ENCODE data around the gene LRP8.

- TF ChIP-seq, protein P1, sequence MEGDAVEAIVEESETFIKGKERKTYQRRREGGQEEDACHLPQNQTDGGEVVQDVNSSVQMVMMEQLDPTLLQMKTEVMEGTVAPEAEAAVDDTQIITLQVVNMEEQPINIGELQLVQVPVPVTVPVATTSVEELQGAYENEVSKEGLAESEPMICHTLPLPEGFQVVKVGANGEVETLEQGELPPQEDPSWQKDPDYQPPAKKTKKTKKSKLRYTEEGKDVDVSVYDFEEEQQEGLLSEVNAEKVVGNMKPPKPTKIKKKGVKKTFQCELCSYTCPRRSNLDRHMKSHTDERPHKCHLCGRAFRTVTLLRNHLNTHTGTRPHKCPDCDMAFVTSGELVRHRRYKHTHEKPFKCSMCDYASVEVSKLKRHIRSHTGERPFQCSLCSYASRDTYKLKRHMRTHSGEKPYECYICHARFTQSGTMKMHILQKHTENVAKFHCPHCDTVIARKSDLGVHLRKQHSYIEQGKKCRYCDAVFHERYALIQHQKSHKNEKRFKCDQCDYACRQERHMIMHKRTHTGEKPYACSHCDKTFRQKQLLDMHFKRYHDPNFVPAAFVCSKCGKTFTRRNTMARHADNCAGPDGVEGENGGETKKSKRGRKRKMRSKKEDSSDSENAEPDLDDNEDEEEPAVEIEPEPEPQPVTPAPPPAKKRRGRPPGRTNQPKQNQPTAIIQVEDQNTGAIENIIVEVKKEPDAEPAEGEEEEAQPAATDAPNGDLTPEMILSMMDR (IDR thresholded peaks at IDR 0.05): no peak
- no peak for TF ChIP-seq ELF1 (IDR thresholded peaks at IDR 0.05)
- no peak for TF ChIP-seq EZH2phosphoT487 (IDR thresholded peaks at IDR 0.05; ENCODE audit: borderline replicate concordance, low read depth)
- TF ChIP-seq YY1 (IDR thresholded peaks at IDR 0.05; ENCODE audit: low read depth): no peak
- no peak for TF ChIP-seq GABPA (IDR thresholded peaks at IDR 0.05; ENCODE audit: low read depth)
- no peak for TF ChIP-seq POLR2AphosphoS5 (IDR thresholded peaks at IDR 0.05; ENCODE audit: low read depth, low read length)
- no peak for TF ChIP-seq EP300 (IDR thresholded peaks at IDR 0.05; ENCODE audit: borderline replicate concordance in 1 of 2, low read depth in 1 of 2, low read length in 1 of 2)
- TF ChIP-seq RFX5 (IDR thresholded peaks at IDR 0.05; ENCODE audit: low read length): no peak
These were observed 15.0 kb upstream of the LRP8 start for GRCh38 chr1:53342735-53343470.

Data from SK-N-SH (cell line).